Sciatic nerve (tissue), 2 donors: ENCODE measurements around the gene CREBZF. TPM values are rescaled to one million over a fixed set of nuclear protein-coding genes. Genes with fewer than 3 reads are reported as not detected.
"Not testable (repeated sequence)": the region's sequence is repeated elsewhere in the genome, so short reads cannot be mapped to it uniquely, and the experiment has no call there.

Experiments used
- ATAC-seq: fragments of 200-7000 bp; cut with Tn5 transposase; one replicate; pipeline ENCODE4 v1.9.1; 2020; ENCODE audit warnings: mild to moderate bottlenecking, moderate library complexity
- DNase-seq: peaks from one replicate; pipeline ENCODE4 v3.0.0-alpha.2; 2020; ENCODE audit warnings: low spot score
- intact Hi-C: fragments of 100-400 bp; cut with DNase I; formaldehyde crosslinking; loops from one replicate; pipeline ENCODE4 v1.14.2; 2022
- total RNA-seq: library from RNA; stranded (reverse); fragmentation: NEBNext Ultra II Directional; extraction: Animal tissue kit (Norgen Biotek cat#: 25700); gene quantifications from one replicate; pipeline ENCODE4 v1.2.1, GENCODE V29; 2021
- donor health status: DM: no; HTN: no; CAD: no.
- donor health status: DM: no; HTN: no; CAD: no.

The CREBZF gene
- total RNA-seq, 1 donor from 2014 or later = 57.8 TPM

DNA sequence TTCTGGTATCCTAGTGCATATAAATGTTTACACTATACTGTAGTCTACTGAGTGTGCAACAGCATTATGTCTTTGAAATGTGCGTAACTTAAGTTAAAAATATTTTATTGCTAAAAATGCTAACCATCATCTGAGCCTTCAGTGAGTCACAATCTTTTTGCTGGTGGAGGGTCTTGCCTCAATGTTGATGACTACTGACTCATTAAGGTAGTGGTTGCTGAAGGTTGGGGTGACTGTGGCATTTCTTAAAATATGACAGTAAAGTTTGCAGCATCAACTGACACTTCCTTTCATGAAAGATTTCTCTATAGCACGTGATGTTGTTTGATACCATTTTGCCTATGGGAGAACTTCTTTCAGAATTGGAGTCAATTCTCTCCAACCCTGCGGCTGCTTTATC lies 8.5 kb upstream of the CREBZF start:
- DNase-seq = no peak
- ATAC-seq = no peak
- intact Hi-C loops = no loop called here

DNA sequence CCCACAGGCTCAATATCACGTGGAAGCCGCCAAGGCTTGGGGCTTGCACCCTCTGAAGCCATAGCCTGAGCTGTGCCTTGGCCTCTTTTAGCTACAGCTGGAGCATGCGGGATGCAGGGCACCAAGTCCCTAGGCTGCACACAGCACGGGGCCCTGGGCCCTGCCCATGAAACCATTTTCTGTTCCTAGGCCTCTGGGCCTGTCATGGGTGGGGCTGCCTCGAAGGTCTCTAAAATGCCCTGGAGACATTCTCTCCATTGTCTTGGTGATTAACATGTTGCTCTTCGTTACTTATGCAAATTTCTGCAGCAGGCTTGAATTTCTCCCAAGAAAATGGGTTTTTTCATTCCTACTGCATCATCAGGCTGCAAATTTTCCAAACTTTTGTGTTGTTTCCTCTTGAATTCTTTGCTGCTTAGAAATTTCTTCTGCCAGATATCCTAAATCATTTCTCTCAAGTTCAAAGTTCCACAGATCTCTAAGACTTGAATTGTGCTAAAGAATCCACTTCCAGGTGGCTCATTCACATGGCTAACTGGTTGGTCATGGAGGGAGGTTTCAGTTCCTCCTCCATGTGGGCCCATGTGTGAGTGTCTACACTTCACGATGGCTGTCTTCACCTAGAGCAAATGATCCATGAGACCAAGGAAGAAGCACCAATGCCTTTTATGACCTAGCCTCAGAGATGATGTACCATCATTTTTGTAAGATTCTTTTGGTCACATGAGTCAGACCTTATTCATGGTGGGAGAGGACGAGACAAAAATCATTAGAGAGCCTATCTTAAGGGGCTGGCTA lies 7.4 kb upstream of the CREBZF start:
- DNase-seq = no peak
- no peak for ATAC-seq
- intact Hi-C loops = no loop called here

- DNase-seq, ATAC-seq, intact Hi-C loops: not testable (repeated sequence)
Measured at GRCh38 chr11:85670949-85671663, 6.2 kb upstream of the CREBZF start.

DNA sequence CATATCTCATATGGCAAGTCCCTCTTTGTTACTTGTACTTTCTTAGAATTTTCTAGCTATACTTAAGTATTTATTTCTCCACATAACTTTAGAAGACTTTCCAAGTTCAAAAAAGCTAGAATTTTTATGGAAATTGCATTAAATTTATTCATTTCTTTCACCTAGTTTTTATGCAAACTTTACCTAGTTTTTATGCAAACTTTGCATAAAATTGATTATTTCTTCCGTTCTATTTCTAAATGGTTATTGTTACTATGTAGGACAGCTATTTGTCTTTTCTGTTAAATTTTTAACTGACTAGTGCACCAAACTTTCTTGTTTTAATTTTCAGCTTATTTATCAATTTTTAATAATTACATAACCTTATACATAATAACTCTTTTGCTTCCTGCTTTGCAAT lies 3.2 kb upstream of the CREBZF start:
- DNase-seq = no peak
- intact Hi-C loops = no loop called here
- ATAC-seq = no peak

DNA sequence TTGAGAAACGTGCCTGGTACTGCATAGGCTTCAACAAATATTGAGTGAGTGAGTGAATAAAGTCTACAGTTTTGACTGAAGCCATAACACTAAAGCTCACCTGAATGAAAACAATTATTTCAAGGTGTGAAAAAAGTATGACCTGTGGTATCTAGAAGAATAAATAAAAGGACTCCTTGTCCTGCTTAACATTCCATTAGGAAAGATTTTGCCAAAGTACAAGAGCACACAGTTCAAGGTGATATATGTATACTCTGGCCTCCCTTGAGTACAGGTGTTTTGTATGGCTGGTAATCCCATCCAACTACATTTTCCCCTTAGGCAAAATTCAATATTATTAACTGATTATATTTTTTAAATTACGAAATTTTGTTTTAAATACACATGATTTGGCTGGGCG lies 1.8 kb upstream of the CREBZF start:
- ATAC-seq = no peak
- intact Hi-C loops = no loop called here
- DNase-seq = no peak

- ATAC-seq (no peak), DNase-seq (no peak)
- intact Hi-C loops = no loop called here
Measured at GRCh38 chr11:85665733-85666132, 804 bp upstream of the CREBZF start.

GRCh38 chr11:85663753-85664614 lies 945 bp downstream of the CREBZF start:
- ATAC-seq (peak; percentile 76), DNase-seq (peak; percentile 87)
- intact Hi-C loops = no loop called here

- intact Hi-C loops = no loop called here
- ATAC-seq = no peak
- no peak for DNase-seq
Measured at GRCh38 chr11:85663080-85663752, 1.7 kb downstream of the CREBZF start.

DNA sequence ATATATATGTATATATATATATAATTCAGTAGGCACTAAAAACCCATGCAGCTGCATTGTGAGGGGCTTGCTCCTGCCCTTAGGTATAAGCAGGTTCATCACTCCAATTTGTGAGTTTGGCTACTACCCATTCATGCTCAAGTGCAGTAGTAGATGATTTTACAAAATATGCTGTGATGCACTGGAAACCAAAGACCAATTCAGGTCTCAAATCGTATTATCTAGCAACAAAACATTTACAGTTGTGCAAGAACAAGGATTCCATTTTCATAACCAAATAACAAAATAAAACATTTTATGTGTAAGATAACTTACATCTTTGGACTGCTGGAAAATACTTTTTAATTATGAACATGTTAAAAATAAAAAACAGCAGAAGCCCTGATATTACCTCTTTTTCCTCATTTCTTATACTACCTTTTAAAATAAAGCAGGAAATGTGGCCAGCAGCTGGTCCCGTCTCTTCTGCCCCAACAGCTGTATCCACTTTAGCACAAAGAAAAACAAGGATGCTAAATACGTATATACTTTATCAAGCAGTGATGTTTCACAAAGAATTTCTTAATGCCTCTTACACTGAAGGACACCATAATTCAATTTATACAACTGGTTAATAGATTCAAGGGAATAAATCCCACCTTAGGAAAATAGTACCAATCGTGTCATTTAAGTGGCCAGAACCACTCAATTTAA lies 2.8 kb downstream of the CREBZF start:
- intact Hi-C loops = no loop called here
- DNase-seq (no peak), ATAC-seq (no peak)

GRCh38 chr11:85658180-85658579 lies 6.7 kb downstream of the CREBZF start:
- DNase-seq (no peak), ATAC-seq (no peak)
- intact Hi-C loops = no loop called here

- intact Hi-C loops = no loop called here
- ATAC-seq (no peak), DNase-seq (no peak)
Measured at GRCh38 chr11:85656777-85657176, 8.2 kb downstream of the CREBZF start.

DNA sequence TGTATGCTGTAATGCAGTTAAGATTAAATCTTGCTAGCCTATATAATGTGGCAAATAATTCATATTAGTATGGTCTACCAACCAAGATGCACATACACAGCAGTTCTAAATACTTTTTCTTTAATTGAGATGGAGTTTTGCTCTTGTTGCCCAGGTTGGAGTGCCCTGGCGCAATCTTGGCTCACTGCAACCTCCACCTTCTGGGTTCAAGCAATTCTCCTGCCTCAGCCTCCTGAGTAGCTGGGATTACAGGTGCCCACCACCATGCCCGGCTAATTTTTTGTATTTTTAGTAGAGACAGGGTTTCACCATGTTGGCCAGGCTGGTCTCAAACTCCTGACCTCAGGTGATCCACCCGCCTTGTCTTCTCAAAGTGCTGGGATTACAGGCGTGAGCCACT lies 10.6 kb downstream of the CREBZF start:
- intact Hi-C loops, DNase-seq: not testable (repeated sequence)

GRCh38 chr11:85652786-85653447 lies 12.0 kb downstream of the CREBZF start:
- intact Hi-C loops = no loop called here
- no peak for ATAC-seq

More for the DNA sequence above, 10.6 kb downstream of the CREBZF start:
- not testable (repeated sequence) for ATAC-seq

DNA sequence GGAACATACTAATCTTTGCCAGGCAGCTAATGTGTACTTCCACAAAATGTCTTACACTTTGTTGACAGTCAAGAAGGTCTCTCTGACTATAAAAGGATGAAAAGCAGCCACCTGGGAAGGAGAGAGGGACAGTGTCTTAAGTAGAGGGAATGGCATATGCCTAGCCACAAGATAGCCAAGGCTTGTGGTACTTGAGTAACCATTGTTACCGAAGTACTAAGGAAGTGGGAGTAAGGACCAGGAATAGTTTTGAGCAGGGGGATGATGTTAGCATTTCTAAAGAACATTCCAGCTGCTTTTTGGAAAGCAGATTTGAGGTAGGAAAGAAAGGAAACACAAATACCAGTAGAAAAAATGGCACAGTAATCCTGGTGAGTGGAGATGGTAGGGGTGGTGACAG lies 13.8 kb downstream of the CREBZF start:
- ATAC-seq (no peak), DNase-seq (no peak)
- intact Hi-C loops = no loop called here

More at GRCh38 chr11:85652786-85653447, 12.0 kb downstream of the CREBZF start:
- no peak for DNase-seq

DNA sequence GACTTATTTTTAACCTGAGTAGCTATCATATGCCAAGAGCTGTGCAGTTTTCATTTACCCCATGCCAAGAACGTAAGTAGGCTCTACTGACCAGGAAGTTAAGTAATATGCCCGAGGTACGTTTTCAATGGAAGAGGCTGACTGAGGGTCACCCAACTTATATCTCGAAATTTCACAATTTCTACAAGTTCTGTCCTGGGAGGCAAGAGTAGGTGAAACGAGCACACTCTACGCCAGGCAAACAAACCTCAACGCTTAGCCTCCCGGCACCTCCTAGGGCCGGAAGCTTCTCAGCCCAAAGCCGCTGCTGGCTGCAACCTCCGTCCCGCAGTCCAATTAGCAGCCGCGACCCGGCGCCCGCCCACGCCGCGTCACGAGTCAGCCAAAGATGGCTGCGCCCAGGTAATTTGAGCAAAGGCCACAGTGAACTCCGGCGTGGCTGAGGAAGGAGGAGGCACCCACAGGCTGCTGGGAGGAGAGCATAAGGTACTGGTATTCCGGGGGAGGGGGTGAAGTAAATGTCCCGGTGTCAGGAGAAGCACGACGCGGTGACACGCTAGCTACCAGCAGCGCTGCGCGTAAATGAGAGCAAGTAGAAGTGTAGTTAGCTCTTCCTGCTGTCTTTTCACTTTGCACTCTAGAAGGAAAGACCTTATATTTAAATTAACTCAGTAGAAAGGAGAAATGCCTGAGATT lies 17.2 kb downstream of the CREBZF start, which contains the start of gene TMEM126A:
TMEM126A (plus strand) TSS at position 364 of the 696 bp plus-strand sequence. CDS start 2,289 bp downstream, outside the sequence.
- peak; percentile 92 for DNase-seq
- peak; percentile 100 for ATAC-seq
- intact Hi-C loops = no loop called here

GRCh38 chr11:85647078-85647477 lies 17.9 kb downstream of the CREBZF start:
- ATAC-seq (no peak), DNase-seq (no peak)

DNA sequence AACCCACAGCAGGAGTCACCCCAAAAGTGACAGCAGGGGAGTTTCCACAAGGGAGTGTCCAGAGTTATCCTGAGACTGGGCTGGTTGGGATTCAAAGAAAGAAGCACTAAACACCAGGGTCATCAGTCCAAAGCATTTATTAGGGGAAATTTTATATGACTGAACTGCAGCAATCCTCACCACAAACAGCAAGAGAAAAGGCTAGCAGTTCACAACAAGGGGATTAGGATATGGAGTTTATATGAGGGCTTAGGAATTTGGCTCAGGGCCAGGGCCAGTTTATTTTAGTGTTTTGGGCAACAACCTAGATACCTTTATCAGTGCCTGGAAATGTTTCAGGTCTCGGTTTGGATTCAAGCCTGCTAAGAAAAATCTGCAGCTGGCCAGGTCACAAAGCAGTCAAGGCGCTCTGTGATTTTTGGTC lies 21.7 kb downstream of the CREBZF start:
- intact Hi-C loops = no loop called here
- ATAC-seq (no peak), DNase-seq (no peak)

More at GRCh38 chr11:85647078-85647477, 17.9 kb downstream of the CREBZF start:
- intact Hi-C loops = no loop called here
